ENCODE measurements around the gene TAF1. TPM values are rescaled to one million over a fixed set of nuclear protein-coding genes. Genes with fewer than 3 reads are reported as not detected.
"Not testable (repeated sequence)": the region's sequence is repeated elsewhere in the genome, so short reads cannot be mapped to it uniquely, and the experiment has no call there.

TAF1 gene, protein sequence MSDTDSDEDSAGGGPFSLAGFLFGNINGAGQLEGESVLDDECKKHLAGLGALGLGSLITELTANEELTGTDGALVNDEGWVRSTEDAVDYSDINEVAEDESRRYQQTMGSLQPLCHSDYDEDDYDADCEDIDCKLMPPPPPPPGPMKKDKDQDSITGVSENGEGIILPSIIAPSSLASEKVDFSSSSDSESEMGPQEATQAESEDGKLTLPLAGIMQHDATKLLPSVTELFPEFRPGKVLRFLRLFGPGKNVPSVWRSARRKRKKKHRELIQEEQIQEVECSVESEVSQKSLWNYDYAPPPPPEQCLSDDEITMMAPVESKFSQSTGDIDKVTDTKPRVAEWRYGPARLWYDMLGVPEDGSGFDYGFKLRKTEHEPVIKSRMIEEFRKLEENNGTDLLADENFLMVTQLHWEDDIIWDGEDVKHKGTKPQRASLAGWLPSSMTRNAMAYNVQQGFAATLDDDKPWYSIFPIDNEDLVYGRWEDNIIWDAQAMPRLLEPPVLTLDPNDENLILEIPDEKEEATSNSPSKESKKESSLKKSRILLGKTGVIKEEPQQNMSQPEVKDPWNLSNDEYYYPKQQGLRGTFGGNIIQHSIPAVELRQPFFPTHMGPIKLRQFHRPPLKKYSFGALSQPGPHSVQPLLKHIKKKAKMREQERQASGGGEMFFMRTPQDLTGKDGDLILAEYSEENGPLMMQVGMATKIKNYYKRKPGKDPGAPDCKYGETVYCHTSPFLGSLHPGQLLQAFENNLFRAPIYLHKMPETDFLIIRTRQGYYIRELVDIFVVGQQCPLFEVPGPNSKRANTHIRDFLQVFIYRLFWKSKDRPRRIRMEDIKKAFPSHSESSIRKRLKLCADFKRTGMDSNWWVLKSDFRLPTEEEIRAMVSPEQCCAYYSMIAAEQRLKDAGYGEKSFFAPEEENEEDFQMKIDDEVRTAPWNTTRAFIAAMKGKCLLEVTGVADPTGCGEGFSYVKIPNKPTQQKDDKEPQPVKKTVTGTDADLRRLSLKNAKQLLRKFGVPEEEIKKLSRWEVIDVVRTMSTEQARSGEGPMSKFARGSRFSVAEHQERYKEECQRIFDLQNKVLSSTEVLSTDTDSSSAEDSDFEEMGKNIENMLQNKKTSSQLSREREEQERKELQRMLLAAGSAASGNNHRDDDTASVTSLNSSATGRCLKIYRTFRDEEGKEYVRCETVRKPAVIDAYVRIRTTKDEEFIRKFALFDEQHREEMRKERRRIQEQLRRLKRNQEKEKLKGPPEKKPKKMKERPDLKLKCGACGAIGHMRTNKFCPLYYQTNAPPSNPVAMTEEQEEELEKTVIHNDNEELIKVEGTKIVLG (N-terminal part only)
- total RNA-seq: 34.8 and 42.4 TPM in 2 replicates

DNA sequence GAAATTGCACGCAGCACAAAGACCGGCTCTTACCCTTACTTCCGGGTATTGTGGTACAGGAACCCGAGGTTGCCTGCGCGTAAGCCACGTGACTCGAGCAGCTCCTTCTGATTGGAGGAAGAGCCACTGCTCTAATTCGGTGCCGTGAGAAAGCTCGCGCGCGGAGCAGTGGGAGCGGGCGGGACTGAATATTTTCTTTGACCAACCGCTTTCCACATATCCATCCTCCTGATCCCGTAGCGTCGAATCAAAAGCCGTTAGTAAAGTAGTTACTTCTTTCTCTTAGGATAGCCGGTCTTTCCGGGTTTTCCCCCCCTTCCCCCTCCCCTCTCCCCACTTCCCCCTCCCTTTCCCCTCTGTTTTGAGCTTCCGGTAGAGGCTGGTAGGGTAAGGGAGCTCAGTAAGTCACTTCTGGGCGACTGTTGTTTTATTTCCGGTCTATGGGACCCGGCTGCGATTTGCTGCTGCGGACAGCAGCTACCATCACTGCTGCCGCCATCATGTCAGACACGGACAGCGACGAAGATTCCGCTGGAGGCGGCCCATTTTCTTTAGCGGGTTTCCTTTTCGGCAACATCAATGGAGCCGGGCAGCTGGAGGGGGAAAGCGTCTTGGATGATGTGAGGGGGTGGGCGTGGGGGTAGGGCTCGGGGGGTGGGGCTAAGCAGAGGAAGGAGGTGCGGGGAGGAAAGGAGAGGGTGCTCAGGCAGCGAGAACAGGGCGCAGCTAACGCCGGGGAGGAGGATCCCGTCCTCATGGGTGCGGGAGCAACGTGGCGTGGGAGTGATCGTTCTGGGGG, at the start of gene TAF1:
TSS of gene TAF1 (plus strand) at position 483 of the 799 bp plus-strand sequence. CDS start at position 501, 18 bp downstream.
- peak; percentile 81 for DNase-seq (ENCODE audit: extremely low read depth, low read depth, low spot score)

DNA sequence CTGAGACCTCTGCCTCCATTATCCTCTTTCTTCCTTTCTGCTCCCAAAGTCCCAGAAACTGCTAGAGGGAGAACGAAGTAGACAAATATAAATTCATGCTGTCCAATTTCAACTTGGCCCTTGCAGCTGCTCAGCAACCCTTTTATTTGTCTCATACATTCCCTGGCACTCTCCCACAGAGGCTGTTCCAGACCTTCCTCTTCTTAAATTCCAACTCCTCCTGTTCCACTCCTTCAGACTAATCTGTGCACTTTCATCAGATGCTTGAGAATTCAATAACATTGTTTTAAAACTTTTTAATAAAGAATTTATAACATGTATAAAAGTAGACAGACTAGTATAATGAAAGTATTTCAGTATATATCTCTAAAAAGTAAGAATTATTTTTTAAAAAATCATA, 49.2 kb upstream of the TAF1 start:
- DNase-seq (ENCODE audit: extremely low read depth, low read depth, low spot score): not testable (repeated sequence)

DNA sequence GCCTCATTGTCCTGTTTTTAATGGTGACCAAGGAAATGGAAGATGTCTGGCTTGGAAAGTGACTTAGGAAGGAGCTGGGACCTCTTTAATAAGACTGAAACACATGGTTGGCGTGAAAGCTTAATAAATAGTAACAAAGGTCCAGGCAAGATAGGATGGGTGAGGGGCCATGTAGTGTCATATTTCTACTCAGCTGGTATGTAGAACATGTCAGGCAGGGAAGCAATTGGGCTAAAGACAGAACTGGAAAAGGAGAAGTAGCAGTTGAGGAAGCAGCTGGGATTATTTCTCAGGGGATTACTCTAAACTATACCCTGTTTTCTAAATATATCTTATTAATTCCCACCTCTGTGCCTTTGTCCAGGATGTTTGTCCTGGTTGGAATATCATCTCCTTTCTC, 46.0 kb upstream of the TAF1 start:
- no peak for DNase-seq (ENCODE audit: extremely low read depth, low read depth, low spot score)

DNA sequence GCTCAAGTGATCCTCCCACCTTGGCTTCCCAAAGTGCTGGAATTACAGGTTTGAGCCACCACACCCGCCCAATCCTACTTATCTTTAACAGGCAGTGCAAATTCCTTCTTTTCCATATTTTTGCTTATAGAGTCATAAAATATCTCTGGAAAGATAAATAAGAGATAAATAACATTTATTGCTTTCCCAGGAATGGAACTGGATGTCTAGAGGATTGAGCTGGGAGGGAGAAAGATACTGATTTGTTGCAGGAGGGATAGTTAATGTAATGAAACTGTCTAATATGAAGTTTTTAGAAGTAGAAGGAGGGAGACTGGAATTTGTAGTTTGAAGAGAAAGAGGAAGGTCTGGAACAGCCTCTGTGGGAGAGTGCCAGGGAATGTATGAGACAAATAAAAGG, 44.4 kb upstream of the TAF1 start:
- DNase-seq (ENCODE audit: extremely low read depth, low read depth, low spot score): no peak

DNA sequence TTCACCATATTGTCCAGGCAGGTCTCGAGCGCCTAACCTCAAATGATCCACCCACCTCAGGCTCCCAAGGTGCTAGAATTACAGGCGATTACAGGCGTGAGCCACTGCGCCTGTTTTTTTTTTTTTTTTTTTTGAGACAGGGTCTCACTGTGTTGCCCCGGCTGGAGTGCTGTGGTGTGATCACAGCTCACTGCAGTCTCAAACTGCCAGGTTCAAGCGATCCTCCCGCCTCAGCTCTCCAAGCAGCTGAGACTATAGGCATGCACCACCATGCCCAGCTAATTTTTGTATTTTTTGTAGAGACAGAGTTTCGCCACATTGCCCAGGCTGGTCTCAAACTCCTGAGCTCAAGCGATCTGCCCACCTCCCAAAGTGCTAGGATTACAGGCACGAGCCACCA, 41.7 kb upstream of the TAF1 start:
- DNase-seq (ENCODE audit: extremely low read depth, low read depth, low spot score): not testable (repeated sequence)

DNA sequence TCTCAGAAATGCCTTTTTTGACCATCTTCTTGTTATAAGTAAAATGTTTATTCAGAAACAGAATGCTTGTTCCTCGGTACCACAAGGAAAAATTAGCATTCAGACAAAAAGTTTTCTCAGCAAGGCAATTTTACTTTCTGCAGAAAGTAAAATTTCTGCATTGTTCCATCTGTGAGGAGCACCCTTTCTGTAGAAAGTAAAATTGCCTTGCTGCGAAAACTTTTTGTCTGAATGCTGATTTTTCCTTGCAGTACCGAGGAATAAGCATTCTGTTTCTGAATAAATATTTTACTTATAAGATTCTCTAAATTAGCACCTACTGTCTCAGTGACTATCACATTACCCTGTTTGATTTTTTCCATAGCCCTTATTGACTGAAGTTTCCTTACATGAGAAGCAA, 39.8 kb upstream of the TAF1 start:
- no peak for DNase-seq (ENCODE audit: extremely low read depth, low read depth, low spot score)

DNA sequence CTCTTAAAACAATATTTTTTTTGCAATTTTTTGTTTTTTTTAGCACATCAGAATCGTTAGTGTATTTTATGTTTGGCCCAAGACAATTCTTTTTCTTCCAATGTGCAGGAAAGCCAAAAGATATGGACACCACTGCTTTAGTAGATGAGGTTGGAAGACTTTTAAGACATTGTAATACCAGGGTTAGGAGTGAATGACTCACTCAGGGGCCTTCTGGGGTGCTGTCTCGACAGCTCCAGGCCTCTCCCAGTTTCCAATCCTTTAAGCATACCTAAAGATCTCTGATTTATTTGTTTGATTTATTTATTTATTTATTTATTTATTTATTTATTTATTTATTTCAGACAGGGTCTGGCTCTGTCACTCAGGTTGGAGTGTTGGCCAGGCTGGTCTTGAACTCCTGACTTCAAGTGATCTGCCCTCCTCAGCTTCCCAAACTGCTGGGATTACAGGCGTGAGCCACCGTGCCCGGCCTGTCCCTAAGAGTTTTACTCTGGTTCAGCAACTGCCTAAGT, 16.9 kb upstream of the TAF1 start:
- not testable (repeated sequence) for DNase-seq (ENCODE audit: extremely low read depth, low read depth, low spot score)

DNA sequence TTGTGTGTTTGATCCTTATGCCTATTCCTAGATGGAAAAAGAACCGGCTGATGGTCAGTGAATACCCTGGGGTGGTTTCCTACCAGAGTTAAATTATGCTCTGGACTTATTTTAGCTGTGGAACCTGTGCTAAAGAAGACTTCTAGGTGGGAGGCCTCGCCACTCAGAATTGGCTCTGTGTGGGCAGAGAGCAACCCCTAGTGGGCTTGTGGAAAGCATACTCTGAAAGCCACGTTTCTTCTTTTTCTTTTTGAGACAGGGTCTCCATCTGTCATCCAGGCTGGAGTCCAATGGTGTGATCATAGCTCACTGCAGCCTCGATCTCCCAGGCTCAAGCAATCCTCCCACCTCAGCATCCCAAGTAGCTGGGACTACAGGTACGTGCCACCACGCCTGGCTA, 16.3 kb upstream of the TAF1 start:
- DNase-seq (ENCODE audit: extremely low read depth, low read depth, low spot score): not testable (repeated sequence)

DNA sequence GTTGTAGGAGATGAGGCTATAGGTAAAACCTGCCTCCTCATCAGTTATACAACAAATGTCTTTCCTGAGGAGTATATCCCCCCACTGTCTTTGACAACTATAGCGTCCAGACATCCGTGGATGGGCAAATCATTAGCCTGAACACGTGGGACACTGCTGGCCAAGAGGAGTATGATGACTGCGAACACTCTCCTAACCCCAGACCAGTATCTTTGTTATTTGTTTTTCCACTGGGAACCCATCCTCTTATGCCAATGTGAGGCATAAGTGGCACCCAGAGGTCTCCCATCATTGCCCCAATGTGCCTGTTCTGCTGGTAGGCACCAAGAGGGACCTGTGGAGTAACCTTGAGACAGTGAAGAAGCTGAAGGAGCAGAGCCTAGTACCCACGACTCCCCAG, 13.7 kb upstream of the TAF1 start:
- DNase-seq (ENCODE audit: extremely low read depth, low read depth, low spot score): not testable (repeated sequence)

DNA sequence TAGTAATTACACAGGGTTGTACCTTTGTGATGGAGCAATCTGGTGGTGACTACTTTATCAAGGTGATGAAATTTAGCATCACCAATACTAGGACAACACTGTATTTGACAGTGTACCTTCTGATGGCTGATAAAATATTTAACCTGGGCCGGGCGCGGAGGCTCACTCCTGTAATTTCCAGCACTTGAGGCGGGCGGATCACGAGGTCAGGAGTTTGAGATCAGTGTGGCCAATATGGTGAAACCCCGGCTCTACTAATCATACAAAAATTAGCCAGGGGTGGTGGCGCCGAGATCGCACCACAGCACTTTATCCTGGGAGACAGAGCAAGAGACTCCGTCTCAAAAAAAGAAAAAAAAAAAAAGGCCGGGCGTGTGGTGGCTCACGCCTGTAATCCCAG, 1.9 kb upstream of the TAF1 start:
- DNase-seq (ENCODE audit: extremely low read depth, low read depth, low spot score): no peak

DNA sequence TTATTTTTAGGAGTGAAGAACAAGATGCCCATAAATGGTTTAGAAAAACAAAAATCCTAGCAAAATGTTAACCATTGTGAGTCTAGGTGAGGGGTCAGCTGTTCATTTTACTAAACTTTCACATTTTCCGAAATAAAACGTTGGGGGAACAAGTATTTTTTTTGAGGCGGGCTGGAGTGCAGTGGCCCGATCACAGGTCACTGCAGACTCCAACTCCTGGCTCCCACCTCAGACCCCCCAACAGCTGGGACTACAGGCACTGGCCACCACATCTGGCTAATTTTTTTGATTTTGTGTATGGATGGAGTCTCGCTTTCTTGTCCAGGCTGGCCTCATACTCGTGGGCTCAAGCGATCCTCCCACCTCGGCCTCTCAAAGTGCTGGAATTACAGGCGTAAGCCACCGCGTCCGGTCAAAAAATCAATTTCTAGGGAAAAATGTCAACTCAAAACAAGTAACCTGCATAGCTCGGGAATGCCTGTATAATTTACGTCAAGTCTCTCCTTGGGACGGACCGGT, 742 bp upstream of the TAF1 start:
- no peak for DNase-seq (ENCODE audit: extremely low read depth, low read depth, low spot score)

DNA sequence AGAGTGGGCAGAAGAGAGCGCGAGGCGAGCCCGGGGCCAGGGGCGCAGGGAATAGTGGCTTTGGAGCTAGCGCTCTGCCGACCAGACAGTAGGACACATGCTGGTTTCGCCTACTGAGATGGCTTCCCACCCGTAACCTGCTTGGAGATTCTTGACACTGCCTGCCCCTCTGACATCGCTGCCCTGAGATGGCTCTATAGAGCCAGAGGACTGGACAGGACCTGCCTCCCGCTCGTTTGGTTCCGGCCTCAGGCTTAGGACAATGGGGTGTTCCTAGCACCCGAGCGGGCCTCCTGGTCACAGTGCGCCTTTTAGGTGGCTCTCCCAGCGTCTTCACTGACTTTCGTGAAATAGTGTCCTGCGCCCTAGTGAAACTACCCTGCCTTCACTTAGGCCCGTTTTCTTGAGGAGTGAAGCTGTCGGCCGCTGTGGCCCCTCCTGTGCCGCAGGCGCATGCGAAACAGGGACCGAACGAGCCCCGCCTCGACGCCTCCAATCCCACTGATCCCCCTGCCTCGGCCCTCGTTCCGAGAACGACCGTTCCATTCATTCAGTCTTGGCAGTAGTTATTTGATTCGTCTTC, 608 bp downstream of the TAF1 start:
- DNase-seq (ENCODE audit: extremely low read depth, low read depth, low spot score): no peak

DNA sequence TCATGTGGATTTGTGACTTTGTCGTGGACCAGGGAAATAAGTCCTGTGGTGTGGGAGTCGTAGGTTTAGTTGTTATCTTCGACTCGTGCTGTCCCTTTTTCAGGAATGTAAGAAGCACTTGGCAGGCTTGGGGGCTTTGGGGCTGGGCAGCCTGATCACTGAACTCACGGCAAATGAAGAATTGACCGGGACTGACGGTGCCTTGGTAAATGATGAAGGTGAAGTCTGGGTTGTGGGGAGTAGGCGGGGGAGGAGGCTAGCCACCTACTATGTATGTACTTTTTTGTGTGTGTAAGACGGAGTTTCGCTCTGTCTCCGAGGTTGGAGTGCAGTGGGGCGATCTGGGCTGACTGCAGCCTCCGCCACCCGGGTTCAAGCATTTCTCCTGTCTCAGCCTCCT, 1.2 kb downstream of the TAF1 start:
- no peak for DNase-seq (ENCODE audit: extremely low read depth, low read depth, low spot score)

DNA sequence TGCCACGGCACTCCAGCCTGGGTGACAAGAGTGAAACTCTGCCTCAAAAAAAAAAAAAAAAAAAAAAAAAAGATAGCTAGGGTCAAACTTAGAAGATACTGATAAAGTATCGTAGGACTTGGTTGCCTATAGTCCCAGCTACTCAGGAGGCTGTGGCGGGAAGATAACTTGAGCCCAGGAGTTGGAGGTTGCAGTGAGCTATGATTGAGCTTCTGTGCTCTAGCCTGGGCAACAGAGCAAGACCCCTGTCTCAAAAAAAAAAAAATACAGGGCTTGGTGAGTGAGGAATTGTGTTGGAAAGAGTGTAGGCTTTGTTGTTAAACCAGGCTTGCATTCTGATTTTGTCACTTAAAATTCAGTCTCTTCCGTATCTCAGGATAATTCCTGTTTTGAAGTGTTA, 6.2 kb downstream of the TAF1 start:
- no peak for DNase-seq (ENCODE audit: extremely low read depth, low read depth, low spot score)

DNA sequence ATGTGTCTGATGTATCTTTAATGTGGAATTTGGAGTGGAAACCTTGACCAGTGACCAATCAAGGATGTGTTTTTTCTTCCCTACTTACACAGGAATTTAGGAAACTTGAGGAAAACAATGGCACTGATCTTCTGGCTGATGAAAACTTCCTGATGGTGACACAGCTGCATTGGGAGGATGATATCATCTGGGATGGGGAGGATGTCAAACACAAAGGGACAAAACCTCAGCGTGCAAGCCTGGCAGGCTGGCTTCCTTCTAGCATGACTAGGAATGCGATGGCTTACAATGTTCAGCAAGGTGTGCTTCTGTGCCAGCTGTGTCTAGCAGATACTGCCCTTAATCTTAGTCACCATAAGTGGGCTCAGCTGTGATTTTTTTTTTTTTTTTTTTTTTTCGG, 12.6 kb downstream of the TAF1 start:
- peak; percentile 29 for DNase-seq (ENCODE audit: extremely low read depth, low read depth, low spot score)

DNA sequence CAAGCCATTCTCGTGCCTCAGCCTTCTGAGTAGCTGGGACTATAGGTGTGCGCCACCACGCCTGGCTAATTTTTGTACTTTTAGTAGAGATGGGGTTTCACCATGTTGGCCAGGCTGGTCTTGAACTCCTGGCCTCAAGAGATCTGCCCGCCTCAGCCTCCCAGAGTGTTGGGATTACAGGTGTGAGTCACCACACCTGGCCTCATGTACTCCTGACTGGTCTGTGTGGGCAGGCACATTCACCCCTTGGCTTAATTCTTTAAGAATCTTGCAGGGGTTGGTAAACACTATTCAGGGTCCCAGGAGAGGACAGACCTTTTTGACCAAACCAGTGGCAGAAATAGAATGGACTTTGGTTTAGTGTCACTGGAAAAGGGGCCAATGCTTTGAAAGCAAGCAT, 25.6 kb downstream of the TAF1 start:
- DNase-seq (ENCODE audit: extremely low read depth, low read depth, low spot score): not testable (repeated sequence)

DNA sequence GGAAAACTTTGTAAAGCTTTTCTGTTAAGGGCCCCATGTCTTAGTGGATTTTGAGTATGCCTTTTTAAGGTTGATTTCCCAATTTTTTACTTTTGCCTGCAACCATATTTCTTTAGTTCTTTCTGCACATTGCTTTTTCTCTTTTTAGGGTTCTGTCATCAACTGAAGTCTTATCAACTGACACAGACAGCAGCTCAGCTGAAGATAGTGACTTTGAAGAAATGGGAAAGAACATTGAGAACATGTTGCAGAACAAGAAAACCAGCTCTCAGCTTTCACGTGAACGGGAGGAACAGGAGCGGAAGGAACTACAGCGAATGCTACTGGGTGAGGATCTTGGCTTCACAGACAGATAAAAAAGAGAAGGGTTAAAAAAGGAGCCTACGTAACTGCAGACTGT, 27.8 kb downstream of the TAF1 start:
- DNase-seq (ENCODE audit: extremely low read depth, low read depth, low spot score): no peak

DNA sequence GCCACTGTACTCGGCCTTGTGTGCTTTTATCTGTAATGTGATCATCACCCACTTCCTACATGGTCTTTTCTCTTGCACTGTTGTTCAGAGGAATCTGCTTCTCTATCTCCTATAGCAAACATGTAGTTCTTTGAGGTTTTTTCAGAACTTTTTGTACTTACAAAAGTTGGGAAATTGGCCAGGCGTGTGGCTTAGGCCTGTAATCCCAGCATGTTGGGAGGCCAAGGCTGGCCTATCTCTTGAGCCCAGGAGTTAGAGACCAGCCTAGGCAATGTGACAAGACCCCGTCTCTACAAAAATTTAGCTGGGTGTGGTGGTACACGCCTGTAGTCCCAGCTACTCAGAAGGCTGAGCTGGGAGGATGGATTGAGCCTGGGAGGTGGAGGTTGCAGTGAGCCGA, 30.4 kb downstream of the TAF1 start:
- DNase-seq (ENCODE audit: extremely low read depth, low read depth, low spot score): no peak

DNA sequence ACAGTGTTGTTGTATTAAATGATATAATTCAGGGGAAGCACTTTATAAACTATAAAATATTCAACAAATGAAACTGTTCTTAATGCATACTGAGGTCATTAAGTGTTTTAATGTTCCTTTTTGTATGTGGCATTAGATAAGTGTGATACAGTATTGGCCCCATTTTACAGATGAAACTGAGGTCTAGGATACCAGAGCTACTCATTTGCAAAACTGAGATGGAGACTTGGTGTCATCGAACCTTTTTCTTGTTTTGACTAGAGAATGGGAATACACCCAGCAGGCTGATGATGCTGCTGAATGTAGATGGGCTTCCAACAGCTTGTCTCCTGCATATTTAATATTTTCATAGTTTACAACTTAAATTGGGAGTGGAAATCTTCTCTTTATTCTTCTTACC, 34.6 kb downstream of the TAF1 start:
- no peak for DNase-seq (ENCODE audit: extremely low read depth, low read depth, low spot score)
